HG02970 (cell line): ENCODE data around the gene UBE2O.
"Not testable (repeated sequence)": the region's sequence is repeated elsewhere in the genome, so short reads cannot be mapped to it uniquely, and the experiment has no call there.

Experiments
- ATAC-seq: cut with Tn5 transposase; IDR thresholded peaks from one replicate; pipeline ENCODE4 v1.9.1; 2021; ENCODE audit warnings: mild to moderate bottlenecking, moderate library complexity, moderate number of reproducible peaks; ENCODE audit not compliant: unreplicated experiment, low FRiP score

The UBE2O gene

DNA sequence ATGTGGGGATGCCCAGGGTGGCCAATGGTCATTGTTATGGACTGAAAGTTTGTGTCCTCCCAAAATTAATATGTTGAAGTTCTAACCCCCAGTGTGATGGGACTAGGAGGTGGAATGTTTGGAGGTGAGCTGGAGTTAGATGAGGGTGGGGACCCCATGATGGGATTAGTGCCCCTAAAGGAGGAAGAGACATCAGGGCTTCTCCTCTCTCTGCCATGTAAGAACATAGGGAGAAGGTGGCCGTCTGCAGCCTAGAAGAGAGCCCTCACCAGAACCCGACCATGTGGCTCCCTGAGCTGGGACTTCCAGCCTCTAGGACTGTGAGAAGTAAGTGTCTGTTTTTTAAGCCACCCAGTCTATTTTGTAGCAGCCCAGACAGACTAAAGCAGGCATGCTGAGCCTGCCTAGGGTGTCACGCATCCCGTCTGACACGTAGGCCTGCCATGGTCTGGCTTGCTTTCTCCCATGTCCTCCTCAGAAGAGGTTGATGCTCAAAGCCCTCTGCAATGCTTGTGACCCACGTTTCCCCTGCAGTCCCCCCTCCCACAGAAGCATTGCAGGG, 95.3 kb downstream of the UBE2O start:
- ATAC-seq: no peak

- ATAC-seq: no peak
These were observed 96.0 kb downstream of the UBE2O start for GRCh38 chr17:76356803-76357456.

- ATAC-seq: no peak
These were observed 98.1 kb downstream of the UBE2O start for GRCh38 chr17:76354747-76355310.

DNA sequence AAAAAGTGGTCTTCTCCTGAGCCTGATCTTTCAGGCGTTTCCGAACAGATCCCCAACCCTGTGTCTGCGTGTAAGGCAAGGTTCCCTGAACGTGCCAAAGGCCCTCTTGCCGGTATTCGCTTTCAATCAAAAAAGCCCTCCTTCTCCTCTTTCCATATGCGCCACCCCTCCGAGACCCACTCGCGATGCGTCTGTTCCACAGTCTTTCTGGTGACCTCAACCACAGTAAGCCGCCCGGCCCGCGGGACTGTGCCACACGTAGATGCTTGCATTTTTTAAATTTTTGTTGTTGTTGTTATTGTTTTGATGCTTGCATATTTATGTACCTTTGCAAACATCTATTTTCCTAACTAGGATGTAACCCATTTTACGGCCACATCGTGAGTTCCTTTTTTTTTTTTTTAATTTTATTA, 98.6 kb downstream of the UBE2O start:
- ATAC-seq: no peak

- peak; percentile 84 for ATAC-seq
These were observed 99.2 kb downstream of the UBE2O start, which contains the start of gene PRPSAP1 for GRCh38 chr17:76353599-76354316. TSS of gene PRPSAP1 (minus strand) at chr17:76353916. CDS start at chr17:76353703, 213 bp downstream.

DNA sequence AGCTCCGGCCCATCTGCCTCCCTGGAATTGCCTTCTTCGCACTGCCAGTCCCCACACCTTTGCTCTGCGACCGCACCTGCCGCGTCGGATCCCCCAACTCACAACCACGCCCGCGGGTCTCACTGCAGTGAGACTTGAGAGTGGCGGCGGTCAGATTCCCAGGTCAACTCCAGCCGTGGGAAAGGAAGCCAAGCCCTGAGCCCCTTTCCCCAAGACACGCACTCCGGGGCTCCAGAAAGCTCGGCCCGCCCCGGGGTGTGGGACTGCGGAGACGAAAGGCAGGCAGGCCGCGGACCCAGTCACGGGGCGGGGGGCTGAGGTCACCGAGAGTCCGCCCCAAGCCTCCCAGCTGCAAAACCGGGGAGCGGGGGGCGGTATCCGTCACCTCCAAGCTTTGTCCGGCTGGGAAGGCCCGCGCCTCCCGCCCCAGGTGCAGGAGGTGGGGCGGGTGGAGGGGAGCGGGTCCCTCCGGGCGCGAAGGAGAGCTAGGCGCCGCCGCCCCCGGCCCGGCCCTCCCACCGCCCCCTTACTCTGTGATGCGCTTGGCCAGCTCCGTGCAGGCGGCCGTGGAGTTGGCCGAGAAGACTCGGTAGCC, 99.9 kb downstream of the UBE2O start:
- ATAC-seq: peak; percentile 2

DNA sequence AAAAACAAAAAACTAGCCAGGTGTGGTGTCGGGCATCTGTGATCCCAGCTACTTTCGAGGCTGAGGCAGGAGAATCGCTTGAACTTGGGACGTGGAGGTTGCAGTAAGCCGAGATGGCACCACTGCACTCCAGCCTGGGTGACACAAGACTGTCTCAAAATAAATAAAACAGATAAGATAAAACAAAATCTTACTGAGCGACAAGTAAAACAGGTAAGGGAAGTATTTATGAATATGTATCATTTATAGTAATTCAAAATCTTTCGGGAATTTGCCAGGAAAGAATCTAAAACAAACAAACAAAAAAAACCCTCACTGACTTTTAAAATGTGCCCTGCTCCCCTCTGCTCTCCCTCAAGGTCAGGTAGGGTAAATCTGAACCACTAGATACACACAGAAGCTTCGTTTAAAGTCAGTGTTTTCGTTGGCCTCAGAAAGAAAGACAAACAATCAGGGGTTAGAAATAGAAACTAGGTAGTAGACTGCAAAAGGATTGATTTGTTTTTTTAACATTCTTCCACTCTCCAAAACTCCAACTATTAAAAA, 101.4 kb downstream of the UBE2O start:
- ATAC-seq: no peak

GRCh38 chr17:76350463-76350862, 102.5 kb downstream of the UBE2O start:
- ATAC-seq: no peak

DNA sequence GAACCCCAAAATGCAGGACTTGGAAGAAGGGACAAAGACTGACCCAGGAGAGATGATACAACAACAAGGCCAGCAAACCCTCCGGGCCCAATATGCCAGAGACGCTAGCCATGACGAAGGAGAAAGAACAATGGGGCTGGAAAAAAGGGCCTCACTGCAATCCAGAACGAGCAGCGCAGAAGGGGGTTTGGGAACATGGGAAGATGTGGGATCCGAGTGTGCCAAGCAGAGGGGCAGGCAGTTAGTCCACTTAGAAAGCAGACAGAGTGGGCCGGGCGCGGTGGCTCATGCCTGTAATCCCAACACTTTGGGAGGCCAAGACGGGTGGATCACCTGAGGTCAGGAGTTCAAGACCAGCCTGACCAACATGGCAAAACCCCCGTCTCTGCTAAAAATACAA, 106.0 kb downstream of the UBE2O start:
- not testable (repeated sequence) for ATAC-seq

- no peak for ATAC-seq
These were observed 107.5 kb downstream of the UBE2O start for GRCh38 chr17:76345377-76345974.

DNA sequence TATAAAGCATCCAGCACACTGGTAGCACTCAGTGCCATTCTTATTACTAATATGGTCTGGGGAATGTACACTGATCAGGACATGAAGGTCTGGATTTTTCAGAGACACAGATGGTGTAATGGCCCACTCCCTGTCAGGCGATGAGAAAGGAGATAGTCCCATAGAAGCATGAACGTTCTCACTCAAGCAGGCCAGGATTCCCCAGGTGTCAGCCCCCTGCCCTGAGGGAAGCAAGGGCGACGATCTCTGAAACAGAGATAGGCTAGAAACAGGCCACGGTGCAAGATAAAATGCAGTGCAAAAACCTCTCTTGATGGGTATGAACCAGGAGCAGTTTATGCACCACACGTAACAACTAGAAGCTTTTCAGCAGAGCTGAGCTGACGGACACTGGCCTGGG, 109.8 kb downstream of the UBE2O start:
- ATAC-seq: no peak

DNA sequence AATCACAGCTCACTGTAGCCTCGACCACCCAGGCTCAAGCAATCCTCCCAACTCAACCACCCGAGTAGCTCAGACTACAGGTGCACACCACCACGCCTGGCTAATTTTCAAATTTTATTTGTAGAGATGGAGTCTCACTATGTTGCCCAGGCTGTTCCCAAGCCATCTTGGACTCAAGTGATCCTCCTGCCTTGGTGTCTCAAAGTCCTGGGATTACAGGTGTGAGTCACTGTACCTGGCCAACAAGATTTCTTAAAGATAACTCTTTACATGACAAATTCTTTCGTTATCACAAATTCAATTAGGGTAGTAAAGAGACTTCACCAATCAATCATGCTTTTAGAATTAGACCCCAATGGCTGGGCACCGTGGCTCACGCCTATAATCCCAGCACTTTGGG, 111.7 kb downstream of the UBE2O start:
- ATAC-seq: no peak
